Measurements from ENCODE around the gene ZYX.

ZYX gene

GRCh38 chr7:143380646-143381426 is at the start of gene ZYX:
ZYX (plus strand) TSS chr7:143381345; CDS start chr7:143381572, 227 bp downstream.
- DNase-seq, result peak; percentile 75
- H3K79me2 ChIP-seq (ENCODE audit: insufficient read depth, low read length), result no peaks in the 10 kb centered on the region
- peak within 1 kb of the TSS; percentile 89 for H3K9ac ChIP-seq (ENCODE audit: low read depth, low read length)
- peak; percentile 73 for ATAC-seq (ENCODE audit: insufficient read depth, low read depth)
- H3K9me3 ChIP-seq (ENCODE audit: insufficient read depth, low read length, severe bottlenecking), result no peaks in the 10 kb centered on the region
- H3K36me3 ChIP-seq (ENCODE audit: insufficient read depth, low read length), result no peaks in the 10 kb centered on the region
- peak within 1 kb of the TSS; percentile 100 for H3K4me2 ChIP-seq (ENCODE audit: insufficient read depth, low read length)
- H3K27ac ChIP-seq (ENCODE audit: low read length), result peak within 1 kb of the TSS; percentile 20; the same call in 1 of the 2 replicates
- H4K20me1 ChIP-seq (ENCODE audit: insufficient read depth, low read length), result no peaks in the 10 kb centered on the region
- peak within 1 kb of the TSS; percentile 98 for H2AFZ ChIP-seq (ENCODE audit: low read depth, low read length)
- peak within 1 kb of the TSS; percentile 68 to 93 for H3K4me3 ChIP-seq (ENCODE audit: low read depth in 1 of 2, low read length in 2 of 2)
- no peaks in the 10 kb centered on the region for H3K27me3 ChIP-seq (ENCODE audit: insufficient read depth, low read length, poor library complexity)
- peaks cover 29% of the 10 kb centered on the region for H3K4me1 ChIP-seq (ENCODE audit: insufficient read depth, low read length)
- no peak for TF ChIP-seq EZH2 (IDR thresholded peaks at IDR 0.05; ENCODE audit: borderline replicate concordance, low read depth, low read length, severe bottlenecking)
- TF ChIP-seq, protein P1, sequence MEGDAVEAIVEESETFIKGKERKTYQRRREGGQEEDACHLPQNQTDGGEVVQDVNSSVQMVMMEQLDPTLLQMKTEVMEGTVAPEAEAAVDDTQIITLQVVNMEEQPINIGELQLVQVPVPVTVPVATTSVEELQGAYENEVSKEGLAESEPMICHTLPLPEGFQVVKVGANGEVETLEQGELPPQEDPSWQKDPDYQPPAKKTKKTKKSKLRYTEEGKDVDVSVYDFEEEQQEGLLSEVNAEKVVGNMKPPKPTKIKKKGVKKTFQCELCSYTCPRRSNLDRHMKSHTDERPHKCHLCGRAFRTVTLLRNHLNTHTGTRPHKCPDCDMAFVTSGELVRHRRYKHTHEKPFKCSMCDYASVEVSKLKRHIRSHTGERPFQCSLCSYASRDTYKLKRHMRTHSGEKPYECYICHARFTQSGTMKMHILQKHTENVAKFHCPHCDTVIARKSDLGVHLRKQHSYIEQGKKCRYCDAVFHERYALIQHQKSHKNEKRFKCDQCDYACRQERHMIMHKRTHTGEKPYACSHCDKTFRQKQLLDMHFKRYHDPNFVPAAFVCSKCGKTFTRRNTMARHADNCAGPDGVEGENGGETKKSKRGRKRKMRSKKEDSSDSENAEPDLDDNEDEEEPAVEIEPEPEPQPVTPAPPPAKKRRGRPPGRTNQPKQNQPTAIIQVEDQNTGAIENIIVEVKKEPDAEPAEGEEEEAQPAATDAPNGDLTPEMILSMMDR (IDR thresholded peaks at IDR 0.05; ENCODE audit: borderline replicate concordance, extremely low read depth, low read length, poor library complexity, severe bottlenecking), result no peak

GRCh38 chr7:143334244-143334643 is 46.9 kb upstream of the ZYX start:
- Histone ChIP-seq H3K27ac (ENCODE audit: low read length) (no peak overlapping the region), H4K20me1 (ENCODE audit: insufficient read depth, low read length) (no peaks in the 10 kb centered on the region), H3K4me3 (ENCODE audit: low read depth in 1 of 2, low read length in 2 of 2) (no peak overlapping the region), H3K36me3 (ENCODE audit: insufficient read depth, low read length) (no peaks in the 10 kb centered on the region), H3K9ac (ENCODE audit: low read depth, low read length) (no peak overlapping the region), H3K27me3 (ENCODE audit: insufficient read depth, low read length, poor library complexity) (peaks cover 4% of the 10 kb centered on the region), H3K4me2 (ENCODE audit: insufficient read depth, low read length) (no peak overlapping the region), H3K9me3 (ENCODE audit: insufficient read depth, low read length, severe bottlenecking) (no peaks in the 10 kb centered on the region), H3K4me1 (ENCODE audit: insufficient read depth, low read length) (no peaks in the 10 kb centered on the region), H3K79me2 (ENCODE audit: insufficient read depth, low read length) (no peaks in the 10 kb centered on the region), H2AFZ (ENCODE audit: low read depth, low read length) (no peak overlapping the region)
- TF ChIP-seq, protein P1 (IDR thresholded peaks at IDR 0.05; ENCODE audit: borderline replicate concordance, extremely low read depth, low read length, poor library complexity, severe bottlenecking), result no peak
- ATAC-seq (ENCODE audit: insufficient read depth, low read depth) (no peak), DNase-seq (no peak)

DNA sequence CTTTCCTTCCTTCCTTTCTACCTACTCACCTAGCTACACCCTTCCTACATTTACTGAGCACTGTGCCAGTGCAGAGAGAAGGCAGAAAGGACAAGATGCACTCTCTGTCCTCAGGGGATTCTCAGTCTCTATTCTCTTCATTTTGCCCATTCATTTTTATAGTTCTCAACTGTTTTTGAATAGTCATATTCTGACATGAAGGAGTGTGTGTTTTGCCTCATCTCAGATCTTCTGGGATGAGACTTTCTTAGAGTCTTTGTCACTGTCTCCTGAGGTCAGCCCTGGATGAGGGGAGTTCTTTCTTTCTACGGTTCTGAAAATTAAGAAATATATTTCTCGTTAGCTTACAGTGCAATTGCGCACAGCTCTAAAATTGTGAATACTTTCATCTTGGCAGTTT is 43.9 kb upstream of the ZYX start:
- no peak for TF ChIP-seq EZH2 (IDR thresholded peaks at IDR 0.05; ENCODE audit: borderline replicate concordance, low read depth, low read length, severe bottlenecking)
- TF ChIP-seq, protein P1 (IDR thresholded peaks at IDR 0.05; ENCODE audit: borderline replicate concordance, extremely low read depth, low read length, poor library complexity, severe bottlenecking), result no peak
- Histone ChIP-seq H3K4me1 (ENCODE audit: insufficient read depth, low read length) (no peaks in the 10 kb centered on the region), H3K27me3 (ENCODE audit: insufficient read depth, low read length, poor library complexity) (peaks cover 14% of the 10 kb centered on the region), H2AFZ (ENCODE audit: low read depth, low read length) (no peak overlapping the region), H3K9me3 (ENCODE audit: insufficient read depth, low read length, severe bottlenecking) (no peaks in the 10 kb centered on the region), H3K36me3 (ENCODE audit: insufficient read depth, low read length) (no peaks in the 10 kb centered on the region), H3K79me2 (ENCODE audit: insufficient read depth, low read length) (no peaks in the 10 kb centered on the region), H3K27ac (ENCODE audit: low read length) (no peak overlapping the region), H3K4me2 (ENCODE audit: insufficient read depth, low read length) (no peak overlapping the region), H4K20me1 (ENCODE audit: insufficient read depth, low read length) (no peaks in the 10 kb centered on the region), H3K4me3 (ENCODE audit: low read depth in 1 of 2, low read length in 2 of 2) (no peak overlapping the region), H3K9ac (ENCODE audit: low read depth, low read length) (no peak overlapping the region)
- DNase-seq (no peak), ATAC-seq (ENCODE audit: insufficient read depth, low read depth) (no peak)
